HEK293 (cell line): ENCODE results near the gene TPI1.
"Not testable (repeated sequence)": the region's sequence is repeated elsewhere in the genome, so short reads cannot be mapped to it uniquely, and the experiment has no call there.

Source experiments
- CTCF ChIA-PET: fragments of 350-600 bp; formaldehyde crosslinking; extraction: SDS; loops from one replicate; lab custom pipeline; 2021; ENCODE audit warnings: antibody characterized with exemption; lab: Yijun Ruan, JAX
- POLR2A ChIA-PET: fragments of 300-600 bp; formaldehyde crosslinking; extraction: SDS; loops from one replicate; lab custom pipeline; 2020; ENCODE audit warnings: antibody characterized with exemption, inconsistent platforms; lab: Yijun Ruan, JAX
- H3K27ac ChIP-seq: fragments of 200-500 bp; sonication (Bioruptor generic); 2 replicates; pipeline ENCODE4 v1.5.1; 2014; ENCODE audit warnings: low read depth, low read length, control low read depth, inconsistent platforms; ENCODE audit errors: extremely low read depth
- H3K36me3 ChIP-seq, 2 experiments: fragments of 200-500 bp in 1 of 2; sonication (Bioruptor generic) in 1 of 2; 1 replicate in 1 of 2; 2 replicates in 1 of 2; pipeline ENCODE4 v1.5.1; 2014 to 2017; ENCODE audit warnings: inconsistent platforms in 2 of 2, low read length in 2 of 2; ENCODE audit not compliant: control insufficient read depth in 2 of 2, insufficient read depth in 1 of 2
- H3K4me1 ChIP-seq: fragments of 200-500 bp; sonication (Bioruptor generic); 2 replicates; pipeline ENCODE4 v1.5.1; 2014; ENCODE audit warnings: mild to moderate bottlenecking, low read length, inconsistent platforms; ENCODE audit not compliant: control insufficient read depth, insufficient read depth
- H3K4me3 ChIP-seq: 2 replicates; pipeline ENCODE4 v1.5.1; 2011; ENCODE audit warnings: low read depth, mild to moderate bottlenecking, control low read depth, low read length, moderate library complexity
- H3K9me3 ChIP-seq: fragments of 200-500 bp; sonication (Bioruptor generic); 2 replicates; pipeline ENCODE4 v1.5.1; 2014; ENCODE audit warnings: low read depth, low read length, inconsistent platforms; ENCODE audit not compliant: control insufficient read depth, insufficient read depth
- EGR2 ChIP-seq: fragments of 450-650 bp; formaldehyde crosslinking; IDR thresholded peaks from 2 replicates; pipeline ENCODE4 v1.5.1; 2016; ENCODE audit warnings: low read depth, missing biosample characterization, missing genetic modification characterization
- IKZF3 ChIP-seq: fragments of 450-650 bp; IDR thresholded peaks from 2 replicates; pipeline ENCODE4 v1.5.0; 2018; ENCODE audit warnings: missing biosample characterization, mild to moderate bottlenecking, missing genetic modification characterization, moderate library complexity
- KLF9 ChIP-seq: fragments of 450-650 bp; formaldehyde crosslinking; IDR thresholded peaks from 2 replicates; pipeline ENCODE4 v1.5.1; 2016; ENCODE audit warnings: missing biosample characterization, missing genetic modification characterization, low read depth
- SETDB1 ChIP-seq: IDR thresholded peaks from one replicate; pipeline ENCODE4 v1.6.1; 2017; ENCODE audit warnings: mild to moderate bottlenecking, low read length, moderate library complexity, mixed read lengths; ENCODE audit not compliant: insufficient read length
- SP7 ChIP-seq: fragments of 450-650 bp; formaldehyde crosslinking; IDR thresholded peaks from 2 replicates; pipeline ENCODE4 v1.5.1; 2016; ENCODE audit warnings: missing biosample characterization, missing genetic modification characterization
- YY2 ChIP-seq: fragments of 450-650 bp; formaldehyde crosslinking; IDR thresholded peaks from 2 replicates; pipeline ENCODE4 v1.5.1; 2016; ENCODE audit warnings: missing biosample characterization, missing genetic modification characterization
- ZBTB17 ChIP-seq: fragments of 450-650 bp; formaldehyde crosslinking; IDR thresholded peaks from 2 replicates; pipeline ENCODE4 v1.5.1; 2016; ENCODE audit warnings: missing biosample characterization, missing genetic modification characterization
- ZBTB21 ChIP-seq: fragments of 450-650 bp; formaldehyde crosslinking; IDR thresholded peaks from 2 replicates; pipeline ENCODE4 v1.5.1; 2017; ENCODE audit warnings: missing biosample characterization, missing genetic modification characterization
- ZEB2 ChIP-seq: fragments of 450-650 bp; formaldehyde crosslinking; IDR thresholded peaks from 2 replicates; pipeline ENCODE4 v1.5.1; 2016; ENCODE audit warnings: missing biosample characterization, missing genetic modification characterization
- ZNF121 ChIP-seq: fragments of 450-650 bp; formaldehyde crosslinking; IDR thresholded peaks from 2 replicates; pipeline ENCODE4 v1.5.1; 2016; ENCODE audit warnings: missing biosample characterization, missing genetic modification characterization
- ZNF133 ChIP-seq: fragments of 450-650 bp; formaldehyde crosslinking; IDR thresholded peaks from 2 replicates; pipeline ENCODE4 v1.5.1; 2016; ENCODE audit warnings: missing biosample characterization, missing genetic modification characterization
- ZNF184 ChIP-seq: fragments of 450-650 bp; IDR thresholded peaks from 2 replicates; pipeline ENCODE4 v1.5.1; 2018; ENCODE audit warnings: missing biosample characterization, mild to moderate bottlenecking, missing genetic modification characterization
- ZNF239 ChIP-seq: fragments of 450-650 bp; formaldehyde crosslinking; IDR thresholded peaks from 2 replicates; pipeline ENCODE4 v1.5.1; 2016; ENCODE audit warnings: missing biosample characterization, missing genetic modification characterization
- ZNF24 ChIP-seq: fragments of 450-650 bp; formaldehyde crosslinking; IDR thresholded peaks from 2 replicates; pipeline ENCODE4 v1.5.1; 2016; ENCODE audit warnings: missing biosample characterization, missing genetic modification characterization
- ZNF391 ChIP-seq: fragments of 450-650 bp; formaldehyde crosslinking; IDR thresholded peaks from 2 replicates; pipeline ENCODE4 v1.5.1; 2016; ENCODE audit warnings: low read depth, missing biosample characterization, missing genetic modification characterization, borderline replicate concordance
- ZNF394 ChIP-seq: fragments of 450-650 bp; formaldehyde crosslinking; IDR thresholded peaks from 2 replicates; pipeline ENCODE4 v1.5.1; 2016; ENCODE audit warnings: missing biosample characterization, missing genetic modification characterization, mild to moderate bottlenecking, moderate library complexity, borderline replicate concordance
- ZNF654 ChIP-seq: fragments of 450-650 bp; formaldehyde crosslinking; IDR thresholded peaks from 2 replicates; pipeline ENCODE4 v1.5.1; 2016; ENCODE audit warnings: low read depth, missing biosample characterization, missing genetic modification characterization
- TF ChIP-seq, protein P1 (sequence below): fragments of 450-650 bp; formaldehyde crosslinking; IDR thresholded peaks from 2 replicates; pipeline ENCODE4 v1.5.1; 2016; ENCODE audit warnings: missing biosample characterization, missing genetic modification characterization
- TF ChIP-seq, protein P2 (sequence below): fragments of 450-650 bp; formaldehyde crosslinking; IDR thresholded peaks from 2 replicates; pipeline ENCODE4 v1.5.1; 2016; ENCODE audit warnings: missing biosample characterization, missing genetic modification characterization
- TF ChIP-seq, protein P3 (sequence below): fragments of 450-650 bp; formaldehyde crosslinking; IDR thresholded peaks from 2 replicates; pipeline ENCODE4 v1.5.1; 2016; ENCODE audit warnings: missing biosample characterization, missing genetic modification characterization

The TPI1 gene

DNA sequence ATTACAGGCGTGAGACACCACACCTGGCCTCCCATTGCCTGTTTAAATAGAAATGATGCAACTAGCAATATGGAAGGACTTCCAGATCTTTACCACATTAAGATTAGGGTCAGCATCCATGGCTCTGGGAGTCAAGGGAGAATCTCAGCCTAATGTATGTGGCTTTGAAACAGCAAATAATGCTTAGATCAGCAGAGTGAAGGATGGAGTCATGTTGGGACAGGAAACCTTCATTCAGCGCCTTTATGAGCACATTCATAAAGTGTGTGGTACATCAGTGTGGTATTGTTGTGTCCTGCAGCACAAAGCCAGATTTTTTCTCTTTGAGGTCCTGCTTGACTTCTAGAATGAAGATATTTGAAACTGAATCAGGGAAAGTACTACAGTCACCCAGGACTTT is 21.0 kb downstream of the TPI1 start (continued):
- TF ChIP-seq, protein P1, sequence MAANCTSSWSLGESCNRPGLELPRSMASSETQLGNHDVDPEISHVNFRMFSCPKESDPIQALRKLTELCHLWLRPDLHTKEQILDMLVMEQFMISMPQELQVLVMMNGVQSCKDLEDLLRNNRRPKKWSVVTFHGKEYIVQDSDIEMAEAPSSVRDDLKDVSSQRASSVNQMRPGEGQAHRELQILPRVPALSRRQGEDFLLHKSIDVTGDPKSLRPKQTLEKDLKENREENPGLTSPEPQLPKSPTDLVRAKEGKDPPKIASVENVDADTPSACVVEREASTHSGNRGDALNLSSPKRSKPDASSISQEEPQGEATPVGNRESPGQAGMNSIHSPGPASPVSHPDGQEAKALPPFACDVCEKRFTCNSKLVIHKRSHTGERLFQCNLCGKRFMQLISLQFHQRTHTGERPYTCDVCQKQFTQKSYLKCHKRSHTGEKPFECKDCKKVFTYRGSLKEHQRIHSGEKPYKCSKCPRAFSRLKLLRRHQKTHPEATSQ (tag by site-specific recombination) = no peak
- TF ChIP-seq ZNF391 (no peak), ZNF24 (tag by site-specific recombination) (no peak), ZBTB21 (tag by site-specific recombination) (no peak), SP7 (no peak), ZNF239 (tag by site-specific recombination) (no peak), ZBTB17 (tag by site-specific recombination) (0 out of 2 replicates have a peak, but pooled peaks have one; percentile 22), ZNF394 (tag by site-specific recombination) (no peak)

DNA sequence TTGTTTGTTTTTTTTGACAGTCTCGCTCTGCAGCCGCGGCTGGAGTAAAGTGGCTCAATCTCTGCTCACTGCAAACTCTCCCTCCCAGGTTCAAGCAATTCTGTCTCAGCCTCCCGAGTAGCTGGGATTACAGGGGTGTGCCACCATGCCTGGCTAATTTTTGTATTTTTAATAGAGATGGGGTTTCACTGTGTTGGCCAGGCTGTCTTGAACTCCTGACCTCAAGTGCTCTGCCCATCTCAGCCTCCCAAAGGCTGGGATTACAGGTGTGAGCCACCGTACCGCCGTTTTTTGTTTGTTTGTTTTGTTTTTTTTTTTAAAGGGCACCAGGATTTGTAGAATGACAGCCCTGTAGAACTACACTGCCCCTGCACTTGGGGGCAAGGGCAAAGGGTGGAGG is 21.5 kb downstream of the TPI1 start:
- ChIA-PET POLR2A (interaction anchor here (1.0 kb wide), 1 partner anchor 16 kb away, joined by 3 read pairs; no protein-coding TSS in a partner anchor), CTCF (interaction anchor here (0.8 kb wide), 1 partner anchor 17 kb away, joined by 3 read pairs; no protein-coding TSS in a partner anchor)
- H3K9me3 ChIP-seq, H3K4me1 ChIP-seq, H3K27ac ChIP-seq, H3K4me3 ChIP-seq: not testable (repeated sequence)
- peaks cover 0 to 11% of the 10 kb centered on the region in 2 experiments; a peak in 1 of 3 replicates for H3K36me3 ChIP-seq

DNA sequence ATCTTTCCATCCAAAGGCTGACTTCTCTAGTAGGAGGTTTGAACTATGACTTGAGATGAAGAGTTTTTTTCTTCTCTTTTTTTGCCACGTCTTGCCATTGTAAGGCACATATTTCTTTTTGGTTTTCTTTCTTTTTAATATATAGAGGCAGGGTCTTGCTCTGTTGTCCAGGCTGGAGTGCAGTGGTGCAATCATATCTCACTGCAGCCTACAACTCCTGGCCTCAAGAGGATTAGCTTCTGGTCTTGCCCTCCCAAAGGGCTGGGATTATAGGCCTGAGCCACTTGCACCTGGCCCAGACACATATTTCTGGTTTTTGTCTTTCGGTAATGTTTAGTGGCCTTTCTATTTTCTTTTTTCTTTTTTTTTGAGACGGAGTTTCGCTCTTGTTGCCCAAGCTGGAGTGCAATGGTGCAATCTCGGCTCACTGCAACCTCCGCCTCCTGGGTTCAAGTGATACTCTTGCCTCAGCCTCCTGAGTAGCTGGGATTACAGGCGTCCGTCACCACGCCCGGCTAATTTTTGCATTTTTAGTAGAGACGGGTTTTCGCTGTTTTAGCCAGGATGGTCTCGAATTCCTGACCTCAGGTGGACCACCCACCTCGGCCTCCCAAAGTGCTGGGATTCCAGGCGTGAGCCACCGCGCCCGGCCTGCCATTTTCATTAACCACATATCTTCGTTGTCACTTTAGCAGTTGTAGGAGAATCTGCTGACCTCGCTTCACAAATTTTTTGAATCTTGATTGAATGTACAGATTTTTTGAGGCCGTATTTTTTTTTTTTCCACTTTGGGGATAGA is 22.6 kb downstream of the TPI1 start:
- H3K9me3 ChIP-seq, H3K36me3 ChIP-seq, H3K4me1 ChIP-seq, H3K4me3 ChIP-seq: not testable (repeated sequence)
- CTCF ChIA-PET = interaction anchor here (0.7 kb wide), 2 partner anchors 38 to 351 kb away, joined by 3 read pairs; partner anchors contain the start of gene USP5
- H3K27ac ChIP-seq = peak overlapping the region; percentile 78; the same call in 1 of the 2 replicates
- TF ChIP-seq ZNF121 (tag by site-specific recombination) = peak; percentile 81; the same call in 1 of the 2 replicates
- POLR2A ChIA-PET = interaction anchor here (0.7 kb wide), 1 partner anchor 17 kb away, joined by 3 read pairs; the partner anchor contains the start of gene SPSB2

DNA sequence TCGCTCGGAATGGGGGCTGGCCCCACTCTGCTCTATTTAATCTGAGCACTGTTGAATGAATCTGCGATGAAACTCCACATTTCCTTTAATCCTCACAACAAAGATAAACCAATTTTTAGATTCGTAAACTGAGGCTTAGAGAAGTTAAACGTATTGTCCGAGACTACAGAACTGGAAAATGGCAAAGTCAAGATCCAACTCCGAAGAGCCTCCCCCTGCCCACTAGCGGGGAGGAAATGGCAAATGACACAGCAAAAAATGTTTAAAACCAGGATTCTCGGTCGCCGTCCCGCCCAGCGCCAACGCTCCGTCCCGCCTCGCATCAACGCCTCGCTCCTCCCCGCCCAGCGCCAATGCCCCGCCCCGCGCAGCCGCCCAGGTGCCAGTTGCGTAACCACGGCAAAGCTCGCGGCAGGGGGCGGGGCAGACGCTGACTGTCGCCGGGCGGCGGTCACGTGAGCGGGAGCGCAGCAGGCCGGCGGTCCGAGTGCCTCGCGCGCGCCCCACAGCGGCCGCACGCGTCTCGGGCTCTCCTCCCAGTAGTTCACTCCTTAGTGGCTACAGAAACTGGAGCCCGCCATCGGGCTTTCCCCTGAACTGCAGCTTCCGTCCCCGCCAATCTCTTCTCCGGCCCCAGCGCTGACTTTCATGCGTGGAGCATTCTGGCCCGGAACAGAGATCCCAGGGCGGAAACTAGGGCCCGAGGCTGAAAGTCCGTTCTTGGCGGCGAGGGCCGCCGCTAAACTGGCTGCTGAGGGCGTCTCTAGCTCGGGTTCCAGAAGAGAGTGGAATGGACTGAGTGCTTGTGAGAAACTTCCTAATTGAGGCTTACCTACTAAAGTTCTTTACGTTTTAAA is 23.7 kb downstream of the TPI1 start:
- Histone ChIP-seq H3K36me3 (no peaks in the 10 kb centered on the region), H3K4me3 (peak overlapping the region; percentile 30), H3K4me1 (no peaks in the 10 kb centered on the region), H3K27ac (peak overlapping the region; percentile 78), H3K9me3 (no peaks in the 10 kb centered on the region)
- ChIA-PET CTCF (interaction anchor here (0.6 to 2.4 kb wide), 23 partner anchors 10 to 202 kb away, joined by 3 to 35 read pairs (median 5); partner anchors contain the start of genes C12orf57, RNU7-1, SPSB2 and TPI1), POLR2A (interaction anchor here (0.6 to 2.8 kb wide), 21 partner anchors 9 to 281 kb away, joined by 3 to 56 read pairs (median 6); partner anchors contain the start of genes C12orf57, CDCA3, ENO2 and LRRC23)
- TF ChIP-seq ZEB2 (tag by site-specific recombination) = peak; percentile 92
- no peak for TF ChIP-seq YY2 (tag by site-specific recombination)
- TF ChIP-seq, protein P2, sequence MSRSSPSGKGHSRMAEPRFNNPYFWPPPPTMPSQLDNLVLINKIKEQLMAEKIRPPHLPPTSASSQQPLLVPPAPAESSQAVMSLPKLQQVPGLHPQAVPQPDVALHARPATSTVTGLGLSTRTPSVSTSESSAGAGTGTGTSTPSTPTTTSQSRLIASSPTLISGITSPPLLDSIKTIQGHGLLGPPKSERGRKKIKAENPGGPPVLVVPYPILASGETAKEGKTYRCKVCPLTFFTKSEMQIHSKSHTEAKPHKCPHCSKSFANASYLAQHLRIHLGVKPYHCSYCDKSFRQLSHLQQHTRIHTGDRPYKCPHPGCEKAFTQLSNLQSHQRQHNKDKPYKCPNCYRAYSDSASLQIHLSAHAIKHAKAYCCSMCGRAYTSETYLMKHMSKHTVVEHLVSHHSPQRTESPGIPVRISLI (tag by site-specific recombination) = 0 out of 2 replicates have a peak, but pooled peaks have one; percentile 49
- TF ChIP-seq ZNF24 (tag by site-specific recombination) = peak; percentile 51; the same call in 1 of the 2 replicates
- TF ChIP-seq EGR2 (tag by site-specific recombination) = peak; percentile 91
- no peak for TF ChIP-seq SETDB1
- TF ChIP-seq IKZF3 (tag by site-specific recombination) = peak; percentile 58; the same call in 1 of the 2 replicates
- peak; percentile 9; the same call in 1 of the 2 replicates for TF ChIP-seq ZNF654 (tag by site-specific recombination)
- no peak for TF ChIP-seq ZNF184 (tag by site-specific recombination)
- TF ChIP-seq ZNF121 (tag by site-specific recombination) = no peak
- TF ChIP-seq, protein P3, sequence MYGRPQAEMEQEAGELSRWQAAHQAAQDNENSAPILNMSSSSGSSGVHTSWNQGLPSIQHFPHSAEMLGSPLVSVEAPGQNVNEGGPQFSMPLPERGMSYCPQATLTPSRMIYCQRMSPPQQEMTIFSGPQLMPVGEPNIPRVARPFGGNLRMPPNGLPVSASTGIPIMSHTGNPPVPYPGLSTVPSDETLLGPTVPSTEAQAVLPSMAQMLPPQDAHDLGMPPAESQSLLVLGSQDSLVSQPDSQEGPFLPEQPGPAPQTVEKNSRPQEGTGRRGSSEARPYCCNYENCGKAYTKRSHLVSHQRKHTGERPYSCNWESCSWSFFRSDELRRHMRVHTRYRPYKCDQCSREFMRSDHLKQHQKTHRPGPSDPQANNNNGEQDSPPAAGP (tag by site-specific recombination) = peak; percentile 71
- no peak for TF ChIP-seq ZNF133
- TF ChIP-seq KLF9 = peak; percentile 92
